H1 (cell line): ENCODE measurements around the gene ZC3H18. TPM values are rescaled to one million over a fixed set of nuclear protein-coding genes. Genes with fewer than 3 reads are reported as not detected.

ENCODE experiments used
- CTCF ChIA-PET: fragments of 300-600 bp; sonication (Branson Sonifier 250); formaldehyde crosslinking; loops from one replicate; lab custom pipeline; 2021; ENCODE audit not compliant: partially characterized antibody; lab: Charles Lee
- POLR2A ChIA-PET: fragments of 300-600 bp; sonication (Branson Sonifier 250); formaldehyde crosslinking; loops from one replicate; lab custom pipeline; 2021; ENCODE audit warnings: inconsistent platforms; ENCODE audit not compliant: partially characterized antibody; lab: Charles Lee
- DNase-seq, 2 experiments: peaks; one replicate each; pipeline versions ENCODE4 v3.0.0 to v3.0.0-alpha.2; 2010 to 2022; ENCODE audit warnings: low spot score in 2 of 2, low read depth in 1 of 2, mixed read lengths in 1 of 2
- FAIRE-seq: peaks from 2 replicates; lab custom pipeline; 2011; peaks lifted over from hg19 to GRCh38; lab: Jason Lieb, UNC
- H2AFZ ChIP-seq: 2 replicates; pipeline ENCODE4 v1.8.1; 2012; ENCODE audit warnings: low read length, inconsistent platforms
- H2AK5ac ChIP-seq: 2 replicates; pipeline ENCODE4 v1.6.1; 2013; ENCODE audit warnings: low read depth, low read length
- H2BK120ac ChIP-seq: replicated peaks from 2 replicates; pipeline ENCODE3; 2013; ENCODE audit warnings: low read depth, low read length, inconsistent platforms
- H2BK12ac ChIP-seq: 2 replicates; pipeline ENCODE4 v1.6.1; 2013; ENCODE audit warnings: low read depth, low read length
- H2BK15ac ChIP-seq: 2 replicates; pipeline ENCODE4 v1.6.1; 2013; ENCODE audit warnings: low read length
- H2BK20ac ChIP-seq: 2 replicates; pipeline ENCODE4 v1.6.1; 2013; ENCODE audit warnings: low read length
- H2BK5ac ChIP-seq: 2 replicates; pipeline ENCODE4 v1.6.1; 2013; ENCODE audit warnings: low read depth, low read length
- H3K14ac ChIP-seq: 2 replicates; pipeline ENCODE4 v1.6.1; 2013; ENCODE audit warnings: inconsistent platforms; ENCODE audit not compliant: insufficient read length
- H3K18ac ChIP-seq: 2 replicates; pipeline ENCODE4 v1.6.1; 2013; ENCODE audit warnings: low read length; ENCODE audit errors: extremely low read depth
- H3K23ac ChIP-seq: 2 replicates; pipeline ENCODE4 v1.6.1; 2013; ENCODE audit warnings: inconsistent platforms; ENCODE audit not compliant: insufficient read length
- H3K23me2 ChIP-seq: 2 replicates; pipeline ENCODE4 v1.6.1; 2013; ENCODE audit warnings: low read depth, low read length
- H3K27ac ChIP-seq: 2 replicates; pipeline ENCODE4 v1.6.1; 2011; ENCODE audit warnings: low read depth, low read length, inconsistent platforms
- H3K27me3 ChIP-seq, 4 experiments: replicated peaks in 1 of 4; 1 replicate in 1 of 4; 2 replicates in 3 of 4; pipeline versions ENCODE4 v1.6.1 to v1.8.1; 2011 to 2013; ENCODE audit warnings: low read length in 3 of 4, mild to moderate bottlenecking in 3 of 4, inconsistent platforms in 2 of 4, mixed read lengths in 2 of 4, moderate library complexity in 1 of 4; ENCODE audit not compliant: control insufficient read depth in 3 of 4, insufficient read depth in 3 of 4; ENCODE audit errors: extremely low read depth in 1 of 4
- H3K36me3 ChIP-seq, 4 experiments: 2 replicates each; pipeline versions ENCODE4 v1.6.1 to v1.8.1; 2011 to 2013; ENCODE audit warnings: mild to moderate bottlenecking in 4 of 4, low read length in 3 of 4, moderate library complexity in 2 of 4, control low read depth in 1 of 4, inconsistent platforms in 1 of 4; ENCODE audit not compliant: insufficient read depth in 4 of 4, control insufficient read depth in 2 of 4
- H3K4ac ChIP-seq: replicated peaks from 2 replicates; pipeline ENCODE3; 2013; ENCODE audit warnings: low read length, low read depth, mixed read lengths, inconsistent platforms; ENCODE audit not compliant: insufficient read length
- H3K4me1 ChIP-seq, 4 experiments: replicated peaks in 1 of 4; 1 replicate in 1 of 4; 2 replicates in 3 of 4; pipeline versions ENCODE4 v1.6.1 to v1.8.1; 2011 to 2013; ENCODE audit warnings: low read length in 3 of 4, inconsistent platforms in 2 of 4, mixed read lengths in 1 of 4; ENCODE audit not compliant: insufficient read depth in 4 of 4, control insufficient read depth in 3 of 4
- H3K4me2 ChIP-seq, 2 experiments: 2 replicates each; pipeline versions ENCODE4 v1.6.1 to v1.8.1; 2011 to 2013; ENCODE audit warnings: low read depth in 2 of 2, low read length in 2 of 2, control low read depth in 1 of 2, inconsistent platforms in 1 of 2, mild to moderate bottlenecking in 1 of 2; ENCODE audit not compliant: insufficient read depth in 1 of 2
- H3K4me3 ChIP-seq, 4 experiments: fragments of 200-600, 300-600 bp in 1 of 4; sonication (generic), shearing (Covaris generic), sonication (Bioruptor Twin) in 1 of 4; 2 replicates each; pipeline versions ENCODE4 v1.5.1 to v1.8.1; 2011 to 2016; ENCODE audit warnings: low read length in 4 of 4, low read depth in 3 of 4, control low read depth in 2 of 4, inconsistent platforms in 2 of 4, mild to moderate bottlenecking in 2 of 4, mixed read lengths in 1 of 4, moderate library complexity in 1 of 4; ENCODE audit not compliant: insufficient read depth in 2 of 4; ENCODE audit errors: extremely low read depth in 1 of 4
- H3K56ac ChIP-seq: replicated peaks from 2 replicates; pipeline ENCODE3; 2013; ENCODE audit warnings: low read depth, mild to moderate bottlenecking, mixed read lengths, low read length, inconsistent platforms; ENCODE audit not compliant: insufficient read length
- H3K79me1 ChIP-seq: 2 replicates; pipeline ENCODE4 v1.6.1; 2013; ENCODE audit warnings: low read depth, low read length, control low read depth
- H3K79me2 ChIP-seq, 2 experiments: 2 replicates each; pipeline versions ENCODE4 v1.6.1 to v1.8.1; 2012 to 2013; ENCODE audit warnings: low read length in 2 of 2, mild to moderate bottlenecking in 2 of 2, inconsistent platforms in 1 of 2; ENCODE audit not compliant: insufficient read depth in 2 of 2, control insufficient read depth in 1 of 2
- H3K9ac ChIP-seq, 4 experiments: replicated peaks in 1 of 4; 1 replicate in 1 of 4; 2 replicates in 3 of 4; pipeline versions ENCODE4 v1.6.1 to v1.8.1; 2011 to 2013; ENCODE audit warnings: low read depth in 3 of 4, low read length in 3 of 4, control low read depth in 2 of 4, mild to moderate bottlenecking in 2 of 4, moderate library complexity in 2 of 4, inconsistent platforms in 1 of 4; ENCODE audit errors: extremely low read depth in 1 of 4
- H3K9me3 ChIP-seq, 2 experiments: 2 replicates each; pipeline versions ENCODE4 v1.6.1 to v1.8.1; 2012 to 2013; ENCODE audit warnings: mild to moderate bottlenecking in 2 of 2, moderate library complexity in 2 of 2, control low read depth in 1 of 2, inconsistent platforms in 1 of 2, low read depth in 1 of 2, low read length in 1 of 2, mixed read lengths in 1 of 2; ENCODE audit not compliant: insufficient read depth in 2 of 2
- H4K20me1 ChIP-seq, 2 experiments: replicated peaks in 1 of 2; 2 replicates each; pipeline versions ENCODE3 to v1.8.1; 2011 to 2013; ENCODE audit warnings: inconsistent platforms in 2 of 2, low read length in 2 of 2, mild to moderate bottlenecking in 1 of 2; ENCODE audit not compliant: insufficient read depth in 2 of 2, control insufficient read depth in 1 of 2
- H4K5ac ChIP-seq: 2 replicates; pipeline ENCODE4 v1.6.1; 2013; ENCODE audit warnings: low read length, low read depth, mixed read lengths, inconsistent platforms; ENCODE audit not compliant: insufficient read length
- H4K8ac ChIP-seq: 2 replicates; pipeline ENCODE4 v1.8.0; 2013; ENCODE audit warnings: mild to moderate bottlenecking, moderate library complexity, low read length, inconsistent platforms; ENCODE audit not compliant: insufficient read depth; ENCODE audit errors: extremely low read depth
- H4K91ac ChIP-seq: replicated peaks from 2 replicates; pipeline ENCODE3; 2013; ENCODE audit warnings: low read length, mixed read lengths, inconsistent platforms; ENCODE audit not compliant: insufficient read length
- CBX5 ChIP-seq: fragments of 300-800, 300-1000 bp; sonication (generic); IDR thresholded peaks from 2 replicates; pipeline ENCODE4 v1.7.1; 2016; ENCODE audit warnings: antibody characterized with exemption, low read length, low read depth
- CBX8 ChIP-seq: fragments of 300-800, 300-1000 bp; sonication (generic); IDR thresholded peaks from 2 replicates; pipeline ENCODE4 v1.7.1; 2016; ENCODE audit warnings: low read depth, low read length, borderline replicate concordance
- CEBPB ChIP-seq: IDR thresholded peaks from 2 replicates; pipeline ENCODE4 v1.6.1; 2012; ENCODE audit warnings: low read depth, low read length
- CHD1 ChIP-seq: IDR thresholded peaks from 2 replicates; pipeline ENCODE4 v1.6.1; 2012; ENCODE audit warnings: low read depth, low read length, improper control_type of control experiment
- GABPA ChIP-seq: IDR thresholded peaks from 2 replicates; pipeline ENCODE4 v1.6.1; 2011; ENCODE audit warnings: mild to moderate bottlenecking, low read length, moderate library complexity, borderline replicate concordance; ENCODE audit not compliant: insufficient read depth
- NRF1 ChIP-seq: IDR thresholded peaks from 2 replicates; pipeline ENCODE4 v1.6.1; 2011; ENCODE audit warnings: mild to moderate bottlenecking, low read depth, low read length, improper control_type of control experiment
- POLR2A ChIP-seq, 2 experiments: IDR thresholded peaks; 1 replicate in 1 of 2; 2 replicates in 1 of 2; pipeline ENCODE4 v1.6.1; 2011; ENCODE audit warnings: low read depth in 2 of 2, low read length in 2 of 2, mild to moderate bottlenecking in 2 of 2; ENCODE audit errors: control extremely low read depth in 1 of 2
- RBBP5 ChIP-seq: IDR thresholded peaks from 2 replicates; pipeline ENCODE4 v1.7.1; 2012; ENCODE audit warnings: low read depth, mild to moderate bottlenecking, inconsistent platforms, low read length, moderate library complexity, borderline replicate concordance
- SRF ChIP-seq: IDR thresholded peaks from 2 replicates; pipeline ENCODE4 v1.6.1; 2011; ENCODE audit warnings: mild to moderate bottlenecking, low read depth, low read length, moderate library complexity
- WGBS, 2 experiments: shearing (Covaris generic) in 1 of 2; methylation state at CpG; one replicate each; pipeline versions ENCODE4 v1.1.6 to v1.1.7; 2013 to 2015; ENCODE audit warnings: low lambda C conversion rate in 2 of 2, mixed read lengths in 2 of 2, inconsistent platforms in 1 of 2, low coverage in 1 of 2, missing lambda C conversion rate in 1 of 2; ENCODE audit not compliant: insufficient replicate concordance in 2 of 2, insufficient coverage in 1 of 2, insufficient read length in 1 of 2; ENCODE audit errors: extremely low coverage in 1 of 2, missing lambda C conversion rate in 1 of 2; 5-methylcytosine and 5-hydroxymethylcytosine counted together
- long read RNA-seq, 2 experiments: library from RNA in 1 of 2; library from capped mRNA in 1 of 2; stranded (forward); transcript quantifications; one replicate each; pipeline ENCODE4 v2.0.0, GENCODE V29; 2021; ENCODE audit warnings: inconsistent platforms in 1 of 2
- polyA minus RNA-seq, 3 experiments: library from RNA; depleted of rRNA, polyadenylated mRNA; stranded (reverse); fragments of >200 nt; gene quantifications; 1 replicate in 2 of 3; 2 replicates in 1 of 3; pipeline ENCODE4 v1.2.3, GENCODE V29; 2011
- polyA plus RNA-seq, 7 experiments: library from polyadenylated mRNA; depleted of rRNA in 3 of 7; stranded (reverse) in 5 of 7; unstranded in 2 of 7; fragments of >200 nt in 5 of 7; fragments of 200-250 nt in 2 of 7; gene quantifications; 1 replicate in 5 of 7; 2 replicates in 1 of 7; 4 replicates in 1 of 7; pipeline versions ENCODE4 v1.2.1 to v1.2.3, GENCODE V29; 2011 to 2013; ENCODE audit warnings: missing spikeins in 2 of 7, mixed read lengths in 2 of 7
- total RNA-seq: library from RNA; stranded (reverse); fragmentation: NEBNext Ultra II Directional; extraction: Animal tissue kit (Norgen Biotek cat#: 25700); gene quantifications from 2 replicates; pipeline ENCODE4 v1.2.1, GENCODE V29; 2021

The ZC3H18 gene
- 70.3 and 73.2 TPM in 2 replicates for total RNA-seq
- polyA plus RNA-seq (2011; rRNA removed), result 12.1 and 19.2 TPM in 2 replicates
- 17.0 TPM for polyA plus RNA-seq (2011; cell fraction: cytosol; rRNA removed)
- 42.7 TPM for polyA plus RNA-seq (2011; cell fraction: nucleus; rRNA removed)
- 44.2 to 48.4 TPM (median 46.4 TPM) in 4 replicates for polyA plus RNA-seq (2012, experiment 1 of 2)
- 35.2 TPM for polyA plus RNA-seq (2012, experiment 2 of 2)
- 47.2 TPM for polyA plus RNA-seq (2013, experiment 1 of 2)
- 44.5 TPM for polyA plus RNA-seq (2013, experiment 2 of 2)
- 6.4 and 11.1 TPM in 2 replicates for polyA minus RNA-seq (2011; rRNA and poly(A)+ RNA removed)
- polyA minus RNA-seq (2011; cell fraction: cytosol; rRNA and poly(A)+ RNA removed), result 19.7 TPM
- 18.5 TPM for polyA minus RNA-seq (2011; cell fraction: nucleus; rRNA and poly(A)+ RNA removed)
- long read RNA-seq, experiment 1, partial matches to known transcripts, result 20 of 30 reads
- long read RNA-seq, experiment 1, other reads (novel, unspliced or antisense), result 3 of 30 reads
- long read RNA-seq, experiment 2, partial matches to known transcripts, result 2 of 3 reads
- long read RNA-seq, experiment 2, other reads (novel, unspliced or antisense), result 1 of 3 reads

DNA sequence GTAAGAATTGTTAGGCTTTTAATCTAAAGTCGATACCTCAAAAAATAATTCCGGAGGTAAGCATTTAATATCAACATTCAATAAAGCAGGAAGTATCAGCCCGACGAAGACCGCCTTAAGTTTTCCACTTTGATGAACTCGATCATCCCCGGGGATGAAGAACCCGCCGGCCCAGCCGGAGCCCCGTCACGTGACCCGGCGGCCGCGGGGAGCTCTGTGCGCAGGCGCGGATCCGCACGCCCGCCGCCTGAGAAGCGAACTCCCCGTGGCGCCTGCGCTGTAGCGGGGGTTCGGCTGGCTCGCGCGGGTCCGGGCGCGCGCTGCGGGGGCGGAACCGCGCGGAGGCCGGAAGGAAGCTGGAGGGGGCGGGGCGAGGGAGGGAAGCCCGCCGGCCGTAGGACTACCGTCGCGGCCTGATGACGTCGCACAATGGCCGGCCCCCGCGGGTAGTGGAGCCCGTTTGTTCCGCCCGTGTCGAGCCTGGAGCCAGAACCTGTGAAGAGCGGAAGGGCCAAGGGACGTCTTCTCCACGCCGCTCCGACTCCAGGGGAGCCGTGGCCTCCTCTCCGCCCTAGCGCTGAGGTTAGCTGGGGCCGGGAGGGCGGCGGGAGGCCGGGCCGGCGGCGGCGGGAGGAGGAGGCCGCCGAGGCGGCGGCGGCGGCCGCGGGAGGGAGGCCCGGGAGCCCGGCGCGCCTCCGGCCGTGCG lies at the start of gene ZC3H18:
ZC3H18 (plus strand) TSS at position 419 of the 706 bp plus-strand sequence. CDS start 6,721 bp downstream, outside the sequence.
- no peak for FAIRE-seq
- H3K23me2 ChIP-seq, result peaks cover 8% of the 10 kb centered on the region
- DNase-seq, result peak; percentile 77 to 94
- H3K27ac ChIP-seq, result peak within 1 kb of the TSS; percentile 91; the same call in 1 of the 2 replicates
- H3K4me1 ChIP-seq, result peaks cover 0 to 10% (median 5%) of the 10 kb centered on the region in 4 experiments; a peak in 5 of 7 replicates
- H4K5ac ChIP-seq, result peak within 1 kb of the TSS; percentile 97
- peak within 1 kb of the TSS; percentile 87 to 96 (median 92) for H3K9ac ChIP-seq
- no peak within 1 kb of the TSS for H2BK120ac ChIP-seq
- H3K4me3 ChIP-seq, result peak within 1 kb of the TSS; percentile 84 to 99 (median 86)
- peak within 1 kb of the TSS; percentile 93; the same call in 1 of the 2 replicates for H2BK5ac ChIP-seq
- H3K9me3 ChIP-seq, result no peaks in the 10 kb centered on the region
- POLR2A ChIA-PET, result interaction anchor here (0.6 to 1.9 kb wide), 9 partner anchors 9 to 444 kb away, joined by 3 to 9 read pairs (median 4); partner anchors contain the start of gene MVD
- peak within 1 kb of the TSS; percentile 94 to 96 for H3K4me2 ChIP-seq
- H2BK20ac ChIP-seq, result no peak within 1 kb of the TSS
- H3K27me3 ChIP-seq, result peaks cover 0 to 3% (median 0%) of the 10 kb centered on the region in 4 experiments; a peak in 1 of 7 replicates
- H4K8ac ChIP-seq, result peak within 1 kb of the TSS; percentile 98
- H3K14ac ChIP-seq, result no peak within 1 kb of the TSS
- no peak within 1 kb of the TSS for H4K91ac ChIP-seq
- H2BK12ac ChIP-seq, result peak within 1 kb of the TSS; percentile 69; the same call in 1 of the 2 replicates
- H3K36me3 ChIP-seq, result peaks cover 0 to 8% (median under 1%) of the 10 kb centered on the region in 4 experiments; a peak in 2 of 8 replicates
- H2BK15ac ChIP-seq, result 0 out of 2 replicates have a peak within 1 kb of the TSS, but pooled peaks have one; percentile 25
- H3K4ac ChIP-seq, result peak within 1 kb of the TSS; percentile 90
- peak within 1 kb of the TSS; percentile 93 for H3K18ac ChIP-seq
- H4K20me1 ChIP-seq, result peaks cover 6 to 19% of the 10 kb centered on the region in 2 experiments
- WGBS, 2 experiments, result 0% methylated on average over 30 of the region's 90 CpGs; no CpG with 5 or more reads in 1 of the 2 experiments
- CTCF ChIA-PET, result interaction anchor here (1.0 to 2.0 kb wide), 5 partner anchors 10 to 42 kb away, joined by 3 to 5 read pairs (median 4); no protein-coding TSS in a partner anchor
- no peak within 1 kb of the TSS for H3K23ac ChIP-seq
- H3K56ac ChIP-seq, result peak within 1 kb of the TSS; percentile 84
- H3K79me2 ChIP-seq, result peaks cover 16 to 39% of the 10 kb centered on the region in 2 experiments
- peaks cover 7% of the 10 kb centered on the region for H3K79me1 ChIP-seq
- peak within 1 kb of the TSS; percentile 65; the same call in 1 of the 2 replicates for H2AFZ ChIP-seq
- H2AK5ac ChIP-seq, result no peak within 1 kb of the TSS; the same call in 1 of the 2 replicates
- TF ChIP-seq CHD1, result no peak
- TF ChIP-seq NRF1, result peak; percentile 77
- TF ChIP-seq SRF, result peak; percentile 79
- peak in 1 of 2 experiments; percentile 86; a peak in 2 of 3 replicates for TF ChIP-seq POLR2A (IDR thresholded peaks at IDR 0.05; ENCODE audit: control extremely low read depth in 1 of 2, low read depth in 2 of 2, low read length in 2 of 2)
- TF ChIP-seq CEBPB, result no peak
- peak; percentile 84; the same call in 1 of the 2 replicates for TF ChIP-seq RBBP5
- no peak for TF ChIP-seq GABPA
- no peak for TF ChIP-seq CBX8
- no peak for TF ChIP-seq CBX5
